Natural killer cell treated with Interleukin-12 subunit alpha and Interleukin-12 subunit beta and Interleukin-15 and Interleukin-18, amount 100 ng/mL, for 72 hours (primary cell): Measurements from ENCODE around the gene KCNJ16. TPM values are rescaled to one million over a fixed set of nuclear protein-coding genes. Genes with fewer than 3 reads are reported as not detected.

Source experiments
- ATAC-seq, 2 donors: fragments of 150-1000 bp; cut with Tn5 transposase in 1 of 2; sonication (Bioruptor Pico), chemical (Tn5 transposase) in 1 of 2; 2 replicates each; pipeline ENCODE4 v1.10.0; 2021
- DNase-seq: peaks from one replicate; pipeline ENCODE4 v3.0.0; 2022; ENCODE audit warnings: low spot score
- H3K27ac Mint-ChIP-seq, 2 donors: 1 replicate in 1 of 2; 2 replicates in 1 of 2; pipeline ENCODE4 v1.8.0; 2022; ENCODE audit warnings: mixed read lengths in 2 of 2, mild to moderate bottlenecking in 1 of 2, moderate library complexity in 1 of 2
- H3K27me3 Mint-ChIP-seq, 2 donors: 1 replicate in 1 of 2; 2 replicates in 1 of 2; pipeline ENCODE4 v1.8.0; 2022; ENCODE audit warnings: mixed read lengths in 2 of 2
- H3K36me3 Mint-ChIP-seq: one replicate; pipeline ENCODE4 v1.8.0; 2022; ENCODE audit warnings: mixed read lengths
- H3K4me1 Mint-ChIP-seq, 2 donors: 1 replicate in 1 of 2; 2 replicates in 1 of 2; pipeline ENCODE4 v1.8.0; 2022; ENCODE audit warnings: low read depth in 2 of 2, mixed read lengths in 2 of 2, mild to moderate bottlenecking in 1 of 2
- H3K4me3 Mint-ChIP-seq: one replicate; pipeline ENCODE4 v1.8.0; 2022; ENCODE audit warnings: mixed read lengths
- H3K9me3 Mint-ChIP-seq: 2 replicates; pipeline ENCODE4 v1.8.0; 2022; ENCODE audit warnings: mixed read lengths
- total RNA-seq, 2 donors: library from RNA; stranded (reverse); gene quantifications; one replicate each; pipeline ENCODE4 v1.2.3, GENCODE V29; 2022

KCNJ16 gene
- total RNA-seq, 2 donors from 2014 or later, result not detected

DNA sequence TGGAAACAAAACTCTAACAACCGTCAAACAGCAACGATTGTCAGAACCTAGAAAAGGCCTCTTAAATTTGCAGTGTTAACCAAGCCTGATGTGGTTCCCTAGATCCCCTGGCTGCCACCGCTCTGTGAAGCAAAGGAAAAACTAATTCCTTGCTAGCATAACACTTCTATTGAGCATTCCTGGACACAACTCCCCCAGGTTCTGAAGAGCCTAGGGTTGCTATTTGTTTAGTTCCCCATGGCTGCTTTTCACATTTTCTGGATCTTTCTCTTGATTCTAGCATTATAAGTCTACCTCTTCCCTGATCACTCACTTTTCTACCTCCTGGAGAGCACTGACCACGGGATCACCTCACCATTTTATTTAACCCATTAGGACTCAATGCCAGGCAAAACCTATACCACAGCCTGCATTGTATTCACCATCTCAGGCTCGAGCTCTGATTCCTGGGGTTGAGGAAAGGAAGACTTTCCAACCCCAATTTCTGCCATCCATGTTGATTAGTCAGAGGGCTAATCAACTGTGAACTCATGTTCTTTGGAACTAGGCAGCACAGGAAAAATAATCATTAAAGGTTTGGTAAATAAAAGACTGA, 692 bp upstream of the KCNJ16 start:
- ATAC-seq, result no peak
- Mint-ChIP-seq H3K4me3 (no peak overlapping the region), H3K9me3 (peaks cover 10% of the 10 kb centered on the region), H3K27ac (no peak overlapping the region), H3K36me3 (no peaks in the 10 kb centered on the region), H3K27me3 (peaks cover 5 to 6% of the 10 kb centered on the region in 2 donors), H3K4me1 (no peaks in the 10 kb centered on the region)
- DNase-seq, result no peak

DNA sequence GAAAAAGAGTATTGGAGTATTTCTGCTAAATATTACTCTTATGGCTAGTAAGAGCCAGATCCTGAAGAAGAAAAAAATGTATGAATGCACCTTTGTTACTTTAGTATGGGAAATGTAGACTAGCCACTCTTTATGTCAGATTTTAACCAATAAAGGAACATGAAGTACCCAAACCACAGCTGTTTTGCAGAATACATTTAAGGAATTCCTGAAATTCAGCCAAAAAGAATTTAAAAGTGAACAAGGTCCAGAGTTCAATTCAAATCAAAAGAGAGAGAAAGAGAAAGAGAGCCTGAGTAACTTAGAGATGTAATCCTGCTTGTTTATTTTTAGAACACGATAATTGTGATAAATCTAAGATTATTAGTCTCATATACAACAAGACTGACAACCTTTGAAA, 1.2 kb downstream of the KCNJ16 start:
- H3K4me1 Mint-ChIP-seq, result no peaks in the 10 kb centered on the region
- ATAC-seq (no peak), DNase-seq (no peak)
- H3K4me3 Mint-ChIP-seq, result no peak overlapping the region
- H3K9me3 Mint-ChIP-seq, result peaks cover 7% of the 10 kb centered on the region
- H3K36me3 Mint-ChIP-seq, result no peaks in the 10 kb centered on the region
- no peak overlapping the region for H3K27ac Mint-ChIP-seq
- H3K27me3 Mint-ChIP-seq, result peaks cover 3 to 5% of the 10 kb centered on the region in 2 donors

DNA sequence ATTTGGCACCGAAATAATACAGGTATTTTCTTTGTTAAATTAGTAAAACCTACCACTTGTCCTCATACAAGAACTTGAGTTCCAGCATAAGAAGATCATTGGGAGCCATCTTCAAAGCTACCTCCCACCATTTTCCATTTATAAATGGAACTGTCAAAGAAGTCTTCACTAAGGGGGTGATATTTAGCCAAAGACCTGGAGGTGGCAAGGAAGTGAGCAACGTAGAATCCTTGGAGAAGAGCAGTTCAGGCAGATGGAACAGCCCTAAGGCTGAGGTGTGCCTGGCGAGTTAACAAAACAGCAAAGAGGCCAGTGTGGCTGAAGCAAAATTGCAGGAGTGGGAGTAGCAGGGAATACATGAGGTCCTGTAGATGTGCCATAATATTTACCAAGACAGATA, 1.8 kb downstream of the KCNJ16 start:
- DNase-seq, result no peak
- ATAC-seq, result no peak
- H3K36me3 Mint-ChIP-seq, result no peaks in the 10 kb centered on the region
- no peak overlapping the region for H3K27ac Mint-ChIP-seq
- no peaks in the 10 kb centered on the region for H3K4me1 Mint-ChIP-seq
- peaks cover 3 to 5% of the 10 kb centered on the region in 2 donors for H3K27me3 Mint-ChIP-seq
- H3K9me3 Mint-ChIP-seq, result peaks cover 7% of the 10 kb centered on the region
- no peak overlapping the region for H3K4me3 Mint-ChIP-seq

DNA sequence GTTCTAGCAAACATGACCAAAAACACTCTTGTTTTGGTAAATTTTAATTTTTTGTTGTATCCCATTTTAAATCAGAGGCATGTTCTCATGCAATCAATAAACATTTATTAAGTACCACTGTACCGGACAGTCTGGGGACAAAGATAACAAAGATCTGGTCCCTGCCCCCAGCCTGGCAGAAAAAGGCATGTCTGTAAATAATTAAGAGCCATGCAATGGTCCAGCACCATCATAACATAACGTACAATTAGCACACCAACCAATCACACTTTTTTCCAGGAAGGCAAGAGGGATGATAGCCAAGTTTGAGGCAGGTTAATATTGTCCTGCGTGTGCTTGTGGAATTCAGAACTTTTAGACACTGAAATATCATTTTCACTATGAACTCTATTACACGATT, 3.5 kb downstream of the KCNJ16 start:
- H3K4me1 Mint-ChIP-seq, result no peaks in the 10 kb centered on the region
- ATAC-seq, result no peak
- no peak overlapping the region for H3K4me3 Mint-ChIP-seq
- H3K27ac Mint-ChIP-seq, result no peak overlapping the region
- H3K9me3 Mint-ChIP-seq, result peaks cover 7% of the 10 kb centered on the region
- H3K27me3 Mint-ChIP-seq, result peaks cover 3 to 5% of the 10 kb centered on the region in 2 donors
- H3K36me3 Mint-ChIP-seq, result no peaks in the 10 kb centered on the region
- no peak for DNase-seq

DNA sequence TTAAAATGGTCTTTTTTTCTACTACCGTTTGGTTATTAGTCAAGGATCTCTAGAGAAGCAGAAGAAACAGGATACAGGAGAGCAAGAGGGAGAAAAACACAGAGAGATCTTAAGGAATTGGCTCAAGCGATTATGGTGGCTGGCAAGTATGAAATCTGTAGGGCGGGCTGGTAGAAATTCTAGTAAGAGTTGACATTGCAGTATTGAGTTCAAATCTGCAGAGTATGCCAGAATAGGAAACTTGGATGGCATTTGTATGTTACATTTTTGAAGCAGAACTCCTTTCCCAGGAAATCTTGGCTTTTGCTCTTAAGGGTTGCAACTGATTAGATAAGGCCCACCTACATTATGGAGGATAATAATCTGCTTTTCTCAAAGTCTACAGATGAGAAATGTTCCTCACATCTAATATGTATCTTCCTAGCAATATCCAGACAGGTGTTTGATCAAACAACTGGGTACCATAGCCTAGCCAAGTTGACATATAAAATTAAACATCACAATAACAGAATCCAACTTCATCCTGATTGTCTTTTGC, 4.0 kb downstream of the KCNJ16 start:
- ATAC-seq, result no peak

DNA sequence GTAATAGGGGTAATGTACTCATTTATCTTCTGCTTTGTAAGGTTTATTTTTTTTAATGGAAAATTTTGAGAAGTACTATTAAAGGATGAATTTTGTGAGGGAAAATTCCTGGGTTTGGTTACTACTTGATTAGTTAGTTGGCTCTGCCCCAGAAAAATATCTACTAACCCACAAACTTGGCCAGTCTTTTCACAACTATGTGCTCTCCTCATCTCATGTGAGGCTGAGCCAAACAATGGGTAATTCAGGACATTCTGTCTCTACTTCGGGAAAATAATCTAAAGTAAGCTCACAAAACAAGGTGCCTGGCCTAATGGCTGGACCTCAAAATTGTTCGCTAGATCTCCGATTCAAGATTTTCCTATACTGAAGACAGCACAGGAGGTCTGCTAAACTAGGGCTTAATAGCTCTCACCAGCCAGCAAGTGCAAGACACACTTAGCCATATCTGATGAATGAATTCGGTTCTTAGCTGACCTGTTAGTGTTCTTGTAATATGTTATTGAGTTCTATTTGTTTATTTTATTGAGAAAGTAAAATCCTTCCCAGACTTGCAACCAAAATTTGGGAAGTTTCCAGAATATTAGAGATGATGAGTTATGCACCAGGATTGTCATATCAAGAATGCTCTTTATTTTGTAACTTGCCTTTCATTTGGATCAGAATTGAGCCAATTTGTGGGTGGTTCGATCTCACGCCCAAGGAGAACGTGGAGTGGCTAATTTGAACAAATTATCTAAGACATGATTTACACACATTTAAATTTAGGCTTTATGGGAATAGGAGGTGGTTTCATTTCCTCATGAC, 5.7 kb downstream of the KCNJ16 start:
- peaks cover 3% of the 10 kb centered on the region for H3K9me3 Mint-ChIP-seq
- DNase-seq (no peak), ATAC-seq (no peak)
- no peak overlapping the region for H3K4me3 Mint-ChIP-seq
- no peaks in the 10 kb centered on the region for H3K4me1 Mint-ChIP-seq
- H3K27ac Mint-ChIP-seq, result no peak overlapping the region
- peaks cover 0 to 5% of the 10 kb centered on the region in 2 donors for H3K27me3 Mint-ChIP-seq
- H3K36me3 Mint-ChIP-seq, result no peaks in the 10 kb centered on the region

More for the DNA sequence above, 4.0 kb downstream of the KCNJ16 start:
- no peak for DNase-seq
- Mint-ChIP-seq H3K4me1 (no peaks in the 10 kb centered on the region), H3K27ac (no peak overlapping the region), H3K36me3 (no peaks in the 10 kb centered on the region), H3K4me3 (no peak overlapping the region), H3K9me3 (peaks cover 7% of the 10 kb centered on the region), H3K27me3 (peaks cover 3 to 5% of the 10 kb centered on the region in 2 donors)

DNA sequence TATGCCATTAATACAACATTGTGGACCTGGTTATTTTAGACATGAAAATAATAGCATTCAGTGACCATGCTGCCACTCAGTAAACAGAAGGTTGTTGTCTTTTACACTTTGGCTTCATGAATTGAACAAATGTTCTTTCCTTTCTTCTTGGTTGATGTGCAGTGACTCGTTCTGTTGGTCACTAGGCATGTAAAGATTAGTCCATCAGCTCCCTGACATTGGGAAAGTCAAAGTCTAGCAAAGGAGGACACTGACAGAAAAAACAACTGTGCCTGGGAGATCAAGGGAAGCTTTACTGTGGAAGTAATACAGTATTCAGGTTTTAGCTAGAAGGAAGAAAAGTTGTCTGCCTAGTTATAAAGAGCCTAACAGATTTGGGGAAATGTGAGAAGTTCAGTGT, 6.9 kb downstream of the KCNJ16 start:
- H3K27ac Mint-ChIP-seq, result no peak overlapping the region
- H3K9me3 Mint-ChIP-seq, result no peaks in the 10 kb centered on the region
- no peaks in the 10 kb centered on the region for H3K4me1 Mint-ChIP-seq
- H3K27me3 Mint-ChIP-seq, result no peaks in the 10 kb centered on the region
- no peak for ATAC-seq
- no peaks in the 10 kb centered on the region for H3K36me3 Mint-ChIP-seq
- H3K4me3 Mint-ChIP-seq, result no peak overlapping the region
- no peak for DNase-seq

DNA sequence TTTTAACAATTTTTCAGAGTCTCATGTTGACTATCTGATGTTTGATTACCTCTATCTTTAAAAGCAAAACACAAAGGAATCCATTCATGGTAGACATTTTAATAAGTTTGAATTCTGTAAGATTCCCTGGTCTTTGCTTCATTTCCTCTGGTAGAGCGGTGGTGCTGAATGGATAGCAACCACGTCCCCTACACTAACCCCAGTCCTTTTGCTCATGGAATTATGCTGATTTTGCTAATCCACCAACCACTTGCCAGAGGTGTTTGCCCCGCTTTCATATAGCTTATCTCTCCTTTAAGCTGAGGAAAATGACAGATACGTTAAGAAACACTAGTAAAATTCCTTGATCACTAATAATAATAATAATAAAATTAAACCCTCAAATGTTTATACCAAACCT, 9.5 kb downstream of the KCNJ16 start:
- Mint-ChIP-seq H3K27me3 (no peaks in the 10 kb centered on the region), H3K27ac (no peak overlapping the region), H3K9me3 (no peaks in the 10 kb centered on the region), H3K4me1 (no peaks in the 10 kb centered on the region), H3K4me3 (no peak overlapping the region), H3K36me3 (no peaks in the 10 kb centered on the region)
- ATAC-seq (no peak), DNase-seq (no peak)

DNA sequence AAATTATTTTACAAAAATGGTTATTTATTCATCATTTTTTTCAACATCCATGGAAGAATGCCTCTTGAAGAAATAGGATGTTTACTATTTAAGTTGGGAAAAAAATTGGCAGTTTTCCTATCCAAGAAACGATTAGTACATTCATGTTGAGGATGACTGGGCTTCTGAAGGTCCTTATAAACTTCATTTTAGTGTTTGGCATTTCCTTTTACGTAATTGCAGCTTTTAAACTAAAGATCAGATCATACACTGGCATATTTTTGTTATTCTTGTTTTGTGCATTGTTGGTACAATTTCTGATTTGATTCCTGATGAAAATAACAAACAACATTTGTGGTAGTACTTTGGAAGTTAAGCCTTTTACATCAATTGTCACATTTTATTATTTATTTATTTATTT, 11.5 kb downstream of the KCNJ16 start:
- no peak for ATAC-seq
- Mint-ChIP-seq H3K4me3 (no peak overlapping the region), H3K27ac (no peak overlapping the region), H3K4me1 (peaks cover 0 to 3% of the 10 kb centered on the region in 2 donors), H3K36me3 (no peaks in the 10 kb centered on the region), H3K9me3 (peaks cover 6% of the 10 kb centered on the region), H3K27me3 (no peaks in the 10 kb centered on the region)
- DNase-seq, result no peak

DNA sequence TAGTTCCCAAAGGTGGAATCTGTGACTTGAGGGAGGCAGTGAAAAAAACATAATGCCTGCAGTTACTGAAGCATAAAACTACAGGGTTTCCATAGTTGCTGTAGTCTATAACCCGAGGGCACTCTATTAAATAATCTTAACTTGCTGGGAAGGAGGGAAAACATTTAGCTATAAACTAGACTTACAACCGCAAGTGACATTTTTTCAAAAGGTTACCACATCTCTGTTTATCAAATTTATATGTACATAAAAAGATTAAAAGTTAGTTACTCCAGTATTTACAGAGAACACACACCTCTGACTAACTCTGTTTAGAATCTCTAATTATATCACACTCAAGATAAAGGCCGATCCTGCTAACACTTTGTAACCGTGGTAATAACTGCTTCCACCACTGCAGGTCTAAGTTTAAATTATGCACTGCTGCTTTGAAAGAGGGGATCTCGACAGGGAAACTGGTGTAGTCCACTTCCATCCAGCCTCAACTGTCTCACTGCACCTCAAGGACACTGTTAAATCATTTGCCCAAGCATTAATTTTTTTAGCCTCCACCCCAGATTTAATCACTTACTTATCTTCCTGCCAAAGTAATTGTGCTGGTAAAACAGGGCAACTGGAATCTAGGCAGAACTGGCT, 14.6 kb downstream of the KCNJ16 start:
- H3K4me3 Mint-ChIP-seq, result no peak overlapping the region
- no peaks in the 10 kb centered on the region for H3K27me3 Mint-ChIP-seq
- peaks cover 6% of the 10 kb centered on the region for H3K9me3 Mint-ChIP-seq
- DNase-seq (no peak), ATAC-seq (no peak)
- no peak overlapping the region for H3K27ac Mint-ChIP-seq
- H3K4me1 Mint-ChIP-seq, result peaks cover 0 to 3% of the 10 kb centered on the region in 2 donors
- no peaks in the 10 kb centered on the region for H3K36me3 Mint-ChIP-seq

DNA sequence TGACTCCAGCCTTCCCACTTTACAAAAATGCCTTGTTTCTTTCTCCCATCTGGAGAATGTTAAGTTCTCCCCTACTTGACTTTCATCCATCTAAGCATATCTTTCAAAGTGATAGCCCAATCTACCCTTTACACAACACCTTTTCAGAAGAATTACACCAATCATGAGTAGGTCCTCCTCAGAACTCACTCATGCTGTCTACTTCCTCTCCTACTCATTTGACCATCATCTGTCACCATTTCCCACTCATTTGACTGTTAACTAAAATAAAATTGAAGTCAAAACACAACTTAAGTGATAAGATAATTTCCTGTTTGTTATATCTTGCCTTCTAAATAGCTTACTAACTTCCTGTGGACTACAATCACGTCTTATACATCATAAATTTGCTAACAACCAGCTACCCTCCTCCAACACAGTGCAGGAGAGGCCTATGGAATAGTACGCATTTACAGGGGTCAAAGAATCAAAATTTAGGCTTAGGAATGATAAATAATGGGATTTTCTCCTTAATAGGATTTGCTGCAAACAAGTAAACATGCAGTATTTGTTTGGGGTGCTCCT, 16.1 kb downstream of the KCNJ16 start:
- Mint-ChIP-seq H3K27ac (no peak overlapping the region), H3K36me3 (no peaks in the 10 kb centered on the region), H3K4me1 (peaks cover 0 to 3% of the 10 kb centered on the region in 2 donors), H3K9me3 (peaks cover 6% of the 10 kb centered on the region), H3K4me3 (no peak overlapping the region), H3K27me3 (no peaks in the 10 kb centered on the region)
- DNase-seq, result no peak
- peak in 1 of 2 donors; percentile 58 for ATAC-seq

DNA sequence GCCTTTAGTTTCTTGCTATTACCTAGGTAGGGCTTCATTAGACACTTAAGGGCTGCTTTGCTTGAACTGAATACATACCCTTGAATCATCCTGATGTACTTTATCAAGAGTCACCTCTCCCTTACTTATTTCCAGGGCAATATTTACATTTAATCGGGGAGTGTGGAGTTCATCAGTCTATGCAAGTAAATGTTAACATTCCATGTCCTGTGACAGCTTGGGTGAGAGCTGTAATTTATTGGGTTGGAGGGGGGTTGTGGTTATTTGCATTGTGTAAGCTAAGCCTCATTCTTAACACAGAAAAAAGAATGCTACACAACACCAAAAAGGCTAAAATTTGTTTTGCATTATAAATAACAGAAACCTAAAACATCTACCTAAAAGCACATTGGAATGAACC, 16.7 kb downstream of the KCNJ16 start:
- H3K4me1 Mint-ChIP-seq, result peaks cover 0 to 3% of the 10 kb centered on the region in 2 donors
- H3K4me3 Mint-ChIP-seq, result no peak overlapping the region
- H3K36me3 Mint-ChIP-seq, result no peaks in the 10 kb centered on the region
- peaks cover 6% of the 10 kb centered on the region for H3K9me3 Mint-ChIP-seq
- DNase-seq (no peak), ATAC-seq (no peak)
- H3K27me3 Mint-ChIP-seq, result no peaks in the 10 kb centered on the region
- no peak overlapping the region for H3K27ac Mint-ChIP-seq

DNA sequence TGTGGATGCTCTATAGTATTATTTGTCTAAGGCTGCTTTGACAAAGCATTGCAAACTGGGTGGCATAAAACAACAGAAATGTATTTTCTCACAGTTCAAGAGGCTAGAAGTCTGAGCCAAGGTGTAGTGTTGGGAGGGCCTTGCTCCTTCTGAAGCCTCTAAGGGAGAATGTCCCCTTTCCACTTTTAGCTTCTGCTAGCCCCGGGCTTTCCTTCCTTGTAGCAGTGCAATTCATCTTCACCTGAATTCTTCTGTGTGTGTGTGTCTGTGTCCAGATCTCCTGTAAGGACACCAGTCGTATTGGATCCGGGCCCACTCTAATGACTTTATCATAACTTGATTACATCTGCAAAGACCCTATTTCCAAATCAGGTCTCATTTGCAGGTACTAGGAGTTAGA, 18.1 kb downstream of the KCNJ16 start:
- ATAC-seq, result no peak
- no peaks in the 10 kb centered on the region for H3K27me3 Mint-ChIP-seq
- H3K9me3 Mint-ChIP-seq, result peaks cover 6% of the 10 kb centered on the region
- H3K4me1 Mint-ChIP-seq, result peaks cover 0 to 3% of the 10 kb centered on the region in 2 donors
- no peak overlapping the region for H3K4me3 Mint-ChIP-seq
- no peak for DNase-seq
- H3K36me3 Mint-ChIP-seq, result no peaks in the 10 kb centered on the region
- no peak overlapping the region for H3K27ac Mint-ChIP-seq

DNA sequence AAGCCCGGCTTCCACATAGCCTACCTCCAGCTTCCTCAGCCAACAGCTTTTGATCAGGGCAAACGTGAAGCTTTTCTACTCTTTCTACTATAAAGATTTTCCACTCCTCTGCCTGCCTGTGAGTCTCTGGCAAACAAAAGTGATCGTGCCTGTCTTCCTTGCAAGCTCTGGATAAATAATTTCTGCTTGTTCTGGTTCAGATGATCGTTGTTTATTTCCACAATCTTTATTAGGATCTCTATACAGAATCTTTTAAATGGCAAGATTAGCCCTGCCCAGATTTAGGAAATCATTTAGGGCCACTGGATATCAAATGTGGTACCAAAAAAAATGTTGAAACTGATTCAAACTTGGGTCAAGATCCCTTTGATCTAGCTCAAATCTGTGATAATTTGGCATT, 20.4 kb downstream of the KCNJ16 start:
- Mint-ChIP-seq H3K27me3 (peaks cover 0 to 5% of the 10 kb centered on the region in 2 donors), H3K4me3 (no peak overlapping the region), H3K4me1 (peaks cover 3 to 4% of the 10 kb centered on the region in 2 donors), H3K9me3 (peaks cover 6% of the 10 kb centered on the region), H3K27ac (no peak overlapping the region), H3K36me3 (no peaks in the 10 kb centered on the region)
- ATAC-seq (no peak), DNase-seq (no peak)
